ENCODE data around the gene UBAC1.

GRCh38 chr9:135931349-135931820 lies 29.8 kb downstream of the UBAC1 start:
- TF ChIP-seq EZH2 (IDR thresholded peaks at IDR 0.05; ENCODE audit: borderline replicate concordance, control insufficient read depth, low read depth, low read length), result no peak
- no peak for TF ChIP-seq HDGF (IDR thresholded peaks at IDR 0.05)
- TF ChIP-seq EP300 (IDR thresholded peaks at IDR 0.05; ENCODE audit: borderline replicate concordance in 1 of 2, control insufficient read depth in 1 of 2, low read depth in 2 of 2, low read length in 2 of 2), result no peak
- no peak for TF ChIP-seq WRNIP1 (IDR thresholded peaks at IDR 0.05; ENCODE audit: borderline replicate concordance, low read depth, low read length)
- TF ChIP-seq ELK1 (IDR thresholded peaks at IDR 0.05; ENCODE audit: low read depth, low read length), result no peak
- TF ChIP-seq, protein P1, sequence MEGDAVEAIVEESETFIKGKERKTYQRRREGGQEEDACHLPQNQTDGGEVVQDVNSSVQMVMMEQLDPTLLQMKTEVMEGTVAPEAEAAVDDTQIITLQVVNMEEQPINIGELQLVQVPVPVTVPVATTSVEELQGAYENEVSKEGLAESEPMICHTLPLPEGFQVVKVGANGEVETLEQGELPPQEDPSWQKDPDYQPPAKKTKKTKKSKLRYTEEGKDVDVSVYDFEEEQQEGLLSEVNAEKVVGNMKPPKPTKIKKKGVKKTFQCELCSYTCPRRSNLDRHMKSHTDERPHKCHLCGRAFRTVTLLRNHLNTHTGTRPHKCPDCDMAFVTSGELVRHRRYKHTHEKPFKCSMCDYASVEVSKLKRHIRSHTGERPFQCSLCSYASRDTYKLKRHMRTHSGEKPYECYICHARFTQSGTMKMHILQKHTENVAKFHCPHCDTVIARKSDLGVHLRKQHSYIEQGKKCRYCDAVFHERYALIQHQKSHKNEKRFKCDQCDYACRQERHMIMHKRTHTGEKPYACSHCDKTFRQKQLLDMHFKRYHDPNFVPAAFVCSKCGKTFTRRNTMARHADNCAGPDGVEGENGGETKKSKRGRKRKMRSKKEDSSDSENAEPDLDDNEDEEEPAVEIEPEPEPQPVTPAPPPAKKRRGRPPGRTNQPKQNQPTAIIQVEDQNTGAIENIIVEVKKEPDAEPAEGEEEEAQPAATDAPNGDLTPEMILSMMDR (IDR thresholded peaks at IDR 0.05 in 2 of 3, conservative IDR thresholded peaks at IDR 0.05 in 1 of 3; ENCODE audit: control insufficient read depth in 2 of 3, extremely low read depth in 1 of 3, insufficient read depth in 1 of 3, low read depth in 3 of 3, low read length in 3 of 3), result no peak
- TF ChIP-seq TBL1XR1 (IDR thresholded peaks at IDR 0.05; ENCODE audit: low read depth, low read length), result no peak
- TF ChIP-seq FOXM1 (IDR thresholded peaks at IDR 0.05; ENCODE audit: low read depth, low read length), result no peak
- TF ChIP-seq, protein P2, sequence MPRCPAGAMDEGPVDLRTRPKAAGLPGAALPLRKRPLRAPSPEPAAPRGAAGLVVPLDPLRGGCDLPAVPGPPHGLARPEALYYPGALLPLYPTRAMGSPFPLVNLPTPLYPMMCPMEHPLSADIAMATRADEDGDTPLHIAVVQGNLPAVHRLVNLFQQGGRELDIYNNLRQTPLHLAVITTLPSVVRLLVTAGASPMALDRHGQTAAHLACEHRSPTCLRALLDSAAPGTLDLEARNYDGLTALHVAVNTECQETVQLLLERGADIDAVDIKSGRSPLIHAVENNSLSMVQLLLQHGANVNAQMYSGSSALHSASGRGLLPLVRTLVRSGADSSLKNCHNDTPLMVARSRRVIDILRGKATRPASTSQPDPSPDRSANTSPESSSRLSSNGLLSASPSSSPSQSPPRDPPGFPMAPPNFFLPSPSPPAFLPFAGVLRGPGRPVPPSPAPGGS (IDR thresholded peaks at IDR 0.05; ENCODE audit: borderline replicate concordance, insufficient read depth, low read depth, low read length, poor library complexity, severe bottlenecking), result no peak
- TF ChIP-seq SIN3A (IDR thresholded peaks at IDR 0.05; ENCODE audit: low read depth, low read length), result no peak
- no peak for TF ChIP-seq SMC3 (IDR thresholded peaks at IDR 0.05; ENCODE audit: borderline replicate concordance, low read length)
- TF ChIP-seq SP1 (IDR thresholded peaks at IDR 0.05; ENCODE audit: low read depth, low read length), result no peak
- no peak for TF ChIP-seq REST (IDR thresholded peaks at IDR 0.05; ENCODE audit: low read depth, low read length)
